HepG2 (cell line): ENCODE data around the gene CCDC85C. TPM values are rescaled to one million over a fixed set of nuclear protein-coding genes. Genes with fewer than 3 reads are reported as not detected.

Experiments
- FOXA1 ChIP-seq, 2 experiments: fragments of 450-650 bp in 1 of 2; sonication (generic) in 1 of 2; formaldehyde crosslinking in 1 of 2; IDR thresholded peaks; 2 replicates each; pipeline versions ENCODE4 v1.4.0 to v1.6.1; 2016 to 2020; ENCODE audit warnings: missing genetic modification reagents in 1 of 2
- GATAD2A ChIP-seq: IDR thresholded peaks from 2 replicates; pipeline ENCODE4 v1.6.1; 2016
- HES4 ChIP-seq: sonication (generic); formaldehyde crosslinking; IDR thresholded peaks from 2 replicates; pipeline ENCODE4 v1.9.0; 2021; ENCODE audit warnings: mild to moderate bottlenecking, missing genetic modification reagents, borderline replicate concordance
- JUN ChIP-seq: sonication (generic); formaldehyde crosslinking; IDR thresholded peaks from 2 replicates; pipeline ENCODE4 v1.4.0; 2020; ENCODE audit warnings: mild to moderate bottlenecking, missing genetic modification reagents
- KDM1A ChIP-seq: IDR thresholded peaks from 2 replicates; pipeline ENCODE4 v1.6.1; 2016; ENCODE audit warnings: missing compliant biosample characterization
- MED13 ChIP-seq: sonication (generic); formaldehyde crosslinking; IDR thresholded peaks from 2 replicates; pipeline ENCODE4 v1.5.0; 2020; ENCODE audit warnings: missing genetic modification reagents
- MIXL1 ChIP-seq: IDR thresholded peaks from 2 replicates; pipeline ENCODE4 v1.6.1; 2016
- MXD4 ChIP-seq: IDR thresholded peaks from 2 replicates; pipeline ENCODE4 v1.6.1; 2016; ENCODE audit warnings: mild to moderate bottlenecking, missing biosample characterization, missing genetic modification reagents
- NCOA5 ChIP-seq: sonication (generic); formaldehyde crosslinking; IDR thresholded peaks from 2 replicates; pipeline ENCODE4 v1.4.0; 2020; ENCODE audit warnings: missing genetic modification reagents
- SMARCE1 ChIP-seq: fragments of 450-650 bp; IDR thresholded peaks from 2 replicates; pipeline ENCODE4 v1.6.1; 2017; ENCODE audit warnings: borderline replicate concordance
- SOX6 ChIP-seq, 2 experiments: fragments of 450-650 bp in 1 of 2; sonication (generic) in 1 of 2; formaldehyde crosslinking in 1 of 2; IDR thresholded peaks; 2 replicates each; pipeline versions ENCODE4 v1.4.0 to v1.6.1; 2017 to 2020; ENCODE audit warnings: antibody characterized with exemption in 1 of 2, mild to moderate bottlenecking in 1 of 2, missing genetic modification reagents in 1 of 2
- SP4 ChIP-seq: sonication (generic); formaldehyde crosslinking; IDR thresholded peaks from 2 replicates; pipeline ENCODE4 v1.8.1; 2023; ENCODE audit warnings: mild to moderate bottlenecking, missing genetic modification reagents
- ZBTB42 ChIP-seq: sonication (generic); formaldehyde crosslinking; IDR thresholded peaks from 2 replicates; pipeline ENCODE4 v1.5.0; 2020; ENCODE audit warnings: mild to moderate bottlenecking, missing genetic modification reagents
- ZNF557 ChIP-seq: sonication (generic); formaldehyde crosslinking; IDR thresholded peaks from 2 replicates; pipeline ENCODE4 v1.4.0; 2020; ENCODE audit warnings: missing genetic modification reagents
- ZNF616 ChIP-seq: sonication (generic); formaldehyde crosslinking; IDR thresholded peaks from 2 replicates; pipeline ENCODE4 v1.5.0; 2020; ENCODE audit warnings: low read depth, mild to moderate bottlenecking, missing genetic modification reagents
- ZNF83 ChIP-seq: sonication (generic); formaldehyde crosslinking; IDR thresholded peaks from 2 replicates; pipeline ENCODE4 v1.4.0; 2020; ENCODE audit warnings: missing genetic modification reagents, mild to moderate bottlenecking, borderline replicate concordance
- ZNF879 ChIP-seq: sonication (generic); formaldehyde crosslinking; IDR thresholded peaks from 2 replicates; pipeline ENCODE4 v1.8.1; 2023; ENCODE audit warnings: missing genetic modification reagents
- polyA plus RNA-seq, 8 experiments: library from polyadenylated mRNA; depleted of rRNA in 3 of 8; stranded (reverse) in 7 of 8; unstranded in 1 of 8; fragments of >200 nt; fragmentation: Illumina TruSeq in 4 of 8; extraction: Trizol in 4 of 8; gene quantifications; 2 replicates each; pipeline versions ENCODE4 v1.2.1 to v1.2.3, GENCODE V29; 2011 to 2016; ENCODE audit warnings: low read depth in 4 of 8, missing spikeins in 1 of 8, mixed read lengths in 1 of 8; ENCODE audit not compliant: insufficient read depth in 1 of 8
- total RNA-seq, 5 experiments: library from RNA; depleted of rRNA; stranded (reverse); fragments of >200 nt; fragmentation: Illumina TruSeq; extraction: Trizol; gene quantifications; 2 replicates each; pipeline ENCODE4 v1.2.3, GENCODE V29; 2016; ENCODE audit warnings: low read depth in 1 of 5
- TF ChIP-seq, protein P1 (sequence below): sonication (generic); formaldehyde crosslinking; IDR thresholded peaks from 2 replicates; pipeline ENCODE4 v1.4.0; 2020; ENCODE audit warnings: low read depth, missing genetic modification reagents
- TF ChIP-seq, protein P2 (sequence below): sonication (generic); formaldehyde crosslinking; IDR thresholded peaks from 2 replicates; pipeline ENCODE4 v1.4.0; 2020; ENCODE audit warnings: missing genetic modification reagents
- TF ChIP-seq, protein P3 (sequence below): IDR thresholded peaks from 2 replicates; pipeline ENCODE4 v1.6.1; 2016; ENCODE audit warnings: missing biosample characterization, missing genetic modification reagents, low read depth

CCDC85C gene
- total and polyA plus RNA-seq, 2 of the 13 experiments (the other 11 are each of a cell fraction or from before 2014, with no cell fraction given), result 18.8 to 43.8 TPM

DNA sequence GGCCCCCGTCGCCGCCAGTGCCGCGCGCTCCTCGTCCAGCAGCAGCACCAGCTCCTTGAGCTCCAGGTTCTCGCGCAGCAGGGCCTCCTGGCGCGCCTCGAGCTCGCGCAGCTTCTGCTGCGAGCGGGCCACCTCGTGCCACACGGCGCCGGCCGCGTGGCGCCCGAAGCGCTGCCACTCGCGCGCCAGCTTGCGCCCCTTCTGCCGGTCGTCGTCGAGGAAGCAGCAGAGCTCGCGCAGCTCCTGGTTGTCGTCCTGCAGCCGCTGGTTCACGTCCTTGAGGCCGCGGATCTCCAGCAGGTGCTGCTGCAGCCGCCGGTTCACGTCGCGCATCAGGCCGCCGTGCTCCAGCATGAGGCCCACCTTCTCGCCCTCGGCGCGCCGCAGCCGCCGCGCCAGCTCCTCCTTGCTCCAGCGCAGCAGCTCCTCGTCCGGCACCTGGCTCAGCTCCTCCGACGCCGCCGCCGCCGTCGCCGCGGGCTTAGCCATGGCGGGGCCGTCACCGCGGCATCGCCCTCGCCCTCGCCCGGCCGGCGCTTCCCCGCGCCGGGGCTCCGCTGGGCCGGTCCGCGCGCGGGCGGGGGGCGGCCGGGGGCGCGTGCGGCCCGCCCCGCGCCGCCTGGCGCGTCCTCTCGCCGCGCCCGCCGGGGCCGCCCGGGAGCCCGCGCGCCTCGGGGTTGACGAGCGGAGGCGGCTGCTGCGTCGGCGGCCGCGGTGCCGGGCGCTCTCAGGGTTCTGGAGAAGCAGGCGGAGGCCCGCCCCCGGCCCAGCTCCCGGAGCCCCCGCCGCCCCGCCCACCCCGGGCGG, at the start of gene CCDC85C (continued):
- TF ChIP-seq, protein P1, sequence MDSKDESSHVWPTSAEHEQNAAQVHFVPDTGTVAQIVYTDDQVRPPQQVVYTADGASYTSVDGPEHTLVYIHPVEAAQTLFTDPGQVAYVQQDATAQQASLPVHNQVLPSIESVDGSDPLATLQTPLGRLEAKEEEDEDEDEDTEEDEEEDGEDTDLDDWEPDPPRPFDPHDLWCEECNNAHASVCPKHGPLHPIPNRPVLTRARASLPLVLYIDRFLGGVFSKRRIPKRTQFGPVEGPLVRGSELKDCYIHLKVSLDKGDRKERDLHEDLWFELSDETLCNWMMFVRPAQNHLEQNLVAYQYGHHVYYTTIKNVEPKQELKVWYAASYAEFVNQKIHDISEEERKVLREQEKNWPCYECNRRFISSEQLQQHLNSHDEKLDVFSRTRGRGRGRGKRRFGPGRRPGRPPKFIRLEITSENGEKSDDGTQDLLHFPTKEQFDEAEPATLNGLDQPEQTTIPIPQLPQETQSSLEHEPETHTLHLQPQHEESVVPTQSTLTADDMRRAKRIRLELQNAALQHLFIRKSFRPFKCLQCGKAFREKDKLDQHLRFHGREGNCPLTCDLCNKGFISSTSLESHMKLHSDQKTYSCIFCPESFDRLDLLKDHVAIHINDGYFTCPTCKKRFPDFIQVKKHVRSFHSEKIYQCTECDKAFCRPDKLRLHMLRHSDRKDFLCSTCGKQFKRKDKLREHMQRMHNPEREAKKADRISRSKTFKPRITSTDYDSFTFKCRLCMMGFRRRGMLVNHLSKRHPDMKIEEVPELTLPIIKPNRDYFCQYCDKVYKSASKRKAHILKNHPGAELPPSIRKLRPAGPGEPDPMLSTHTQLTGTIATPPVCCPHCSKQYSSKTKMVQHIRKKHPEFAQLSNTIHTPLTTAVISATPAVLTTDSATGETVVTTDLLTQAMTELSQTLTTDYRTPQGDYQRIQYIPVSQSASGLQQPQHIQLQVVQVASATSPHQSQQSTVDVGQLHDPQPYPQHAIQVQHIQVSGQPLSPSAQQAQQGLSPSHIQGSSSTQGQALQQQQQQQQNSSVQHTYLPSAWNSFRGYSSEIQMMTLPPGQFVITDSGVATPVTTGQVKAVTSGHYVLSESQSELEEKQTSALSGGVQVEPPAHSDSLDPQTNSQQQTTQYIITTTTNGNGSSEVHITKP (CRISPR knock-in tag), result no peak
- peak; percentile 96 for TF ChIP-seq ZNF616
- 0 out of 2 replicates have a peak, but pooled peaks have one; percentile 40 for TF ChIP-seq MIXL1 (CRISPR knock-in tag)
- TF ChIP-seq HES4, result peak; percentile 99
- 0 out of 2 replicates have a peak, but pooled peaks have one; percentile 44 for TF ChIP-seq JUN (CRISPR knock-in tag)
- peak; percentile 75 for TF ChIP-seq ZBTB42 (CRISPR knock-in tag)
- no peak for TF ChIP-seq FOXA1 (IDR thresholded peaks at IDR 0.05)
- TF ChIP-seq FOXA1 (CRISPR knock-in tag; IDR thresholded peaks at IDR 0.05), result 0 out of 2 replicates have a peak, but pooled peaks have one; percentile 9
- TF ChIP-seq, protein P2, sequence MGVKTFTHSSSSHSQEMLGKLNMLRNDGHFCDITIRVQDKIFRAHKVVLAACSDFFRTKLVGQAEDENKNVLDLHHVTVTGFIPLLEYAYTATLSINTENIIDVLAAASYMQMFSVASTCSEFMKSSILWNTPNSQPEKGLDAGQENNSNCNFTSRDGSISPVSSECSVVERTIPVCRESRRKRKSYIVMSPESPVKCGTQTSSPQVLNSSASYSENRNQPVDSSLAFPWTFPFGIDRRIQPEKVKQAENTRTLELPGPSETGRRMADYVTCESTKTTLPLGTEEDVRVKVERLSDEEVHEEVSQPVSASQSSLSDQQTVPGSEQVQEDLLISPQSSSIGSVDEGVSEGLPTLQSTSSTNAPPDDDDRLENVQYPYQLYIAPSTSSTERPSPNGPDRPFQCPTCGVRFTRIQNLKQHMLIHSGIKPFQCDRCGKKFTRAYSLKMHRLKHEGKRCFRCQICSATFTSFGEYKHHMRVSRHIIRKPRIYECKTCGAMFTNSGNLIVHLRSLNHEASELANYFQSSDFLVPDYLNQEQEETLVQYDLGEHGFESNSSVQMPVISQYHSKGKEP (CRISPR knock-in tag), result peak; percentile 87; the same call in 1 of the 2 replicates
- TF ChIP-seq KDM1A (CRISPR knock-in tag), result 0 out of 2 replicates have a peak, but pooled peaks have one; percentile 22
- TF ChIP-seq SOX6 (IDR thresholded peaks at IDR 0.05), result no peak
- TF ChIP-seq SOX6 (CRISPR knock-in tag; IDR thresholded peaks at IDR 0.05), result no peak
- peak; percentile 94; the same call in 1 of the 2 replicates for TF ChIP-seq ZNF879
- peak; percentile 88; the same call in 1 of the 2 replicates for TF ChIP-seq ZNF557 (CRISPR knock-in tag)
- TF ChIP-seq SMARCE1, result no peak
- TF ChIP-seq MXD4 (CRISPR knock-in tag), result no peak; the same call in 1 of the 2 replicates
- TF ChIP-seq NCOA5 (CRISPR knock-in tag), result no peak
- peak; percentile 92 for TF ChIP-seq MED13 (CRISPR knock-in tag)
- no peak for TF ChIP-seq GATAD2A
- TF ChIP-seq ZNF83 (CRISPR knock-in tag), result peak; percentile 97
- 0 out of 2 replicates have a peak, but pooled peaks have one; percentile 27 for TF ChIP-seq SP4 (CRISPR knock-in tag)
- TF ChIP-seq, protein P3, sequence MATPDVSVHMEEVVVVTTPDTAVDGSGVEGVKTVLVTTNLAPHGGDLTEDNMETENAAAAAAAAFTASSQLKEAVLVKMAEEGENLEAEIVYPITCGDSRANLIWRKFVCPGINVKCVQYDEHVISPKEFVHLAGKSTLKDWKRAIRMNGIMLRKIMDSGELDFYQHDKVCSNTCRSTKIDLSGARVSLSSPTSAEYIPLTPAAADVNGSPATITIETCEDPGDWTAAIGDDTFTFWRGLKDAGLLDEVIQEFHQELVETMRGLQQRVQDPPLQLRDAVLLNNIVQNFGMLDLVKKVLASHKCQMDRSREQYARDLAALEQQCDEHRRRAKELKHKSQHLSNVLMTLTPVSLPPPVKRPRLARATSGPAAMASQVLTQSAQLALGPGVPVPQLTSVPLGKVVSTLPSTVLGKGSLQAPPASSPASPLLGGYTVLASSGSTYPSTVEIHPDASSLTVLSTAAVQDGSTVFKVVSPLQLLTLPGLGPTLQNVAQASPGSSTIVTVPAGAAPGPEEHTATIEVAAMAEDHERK (CRISPR knock-in tag), result no peak
